ENCODE results near the gene ZNF569.
"Not testable (repeated sequence)": the region's sequence is repeated elsewhere in the genome, so short reads cannot be mapped to it uniquely, and the experiment has no call there.

The ZNF569 gene

DNA sequence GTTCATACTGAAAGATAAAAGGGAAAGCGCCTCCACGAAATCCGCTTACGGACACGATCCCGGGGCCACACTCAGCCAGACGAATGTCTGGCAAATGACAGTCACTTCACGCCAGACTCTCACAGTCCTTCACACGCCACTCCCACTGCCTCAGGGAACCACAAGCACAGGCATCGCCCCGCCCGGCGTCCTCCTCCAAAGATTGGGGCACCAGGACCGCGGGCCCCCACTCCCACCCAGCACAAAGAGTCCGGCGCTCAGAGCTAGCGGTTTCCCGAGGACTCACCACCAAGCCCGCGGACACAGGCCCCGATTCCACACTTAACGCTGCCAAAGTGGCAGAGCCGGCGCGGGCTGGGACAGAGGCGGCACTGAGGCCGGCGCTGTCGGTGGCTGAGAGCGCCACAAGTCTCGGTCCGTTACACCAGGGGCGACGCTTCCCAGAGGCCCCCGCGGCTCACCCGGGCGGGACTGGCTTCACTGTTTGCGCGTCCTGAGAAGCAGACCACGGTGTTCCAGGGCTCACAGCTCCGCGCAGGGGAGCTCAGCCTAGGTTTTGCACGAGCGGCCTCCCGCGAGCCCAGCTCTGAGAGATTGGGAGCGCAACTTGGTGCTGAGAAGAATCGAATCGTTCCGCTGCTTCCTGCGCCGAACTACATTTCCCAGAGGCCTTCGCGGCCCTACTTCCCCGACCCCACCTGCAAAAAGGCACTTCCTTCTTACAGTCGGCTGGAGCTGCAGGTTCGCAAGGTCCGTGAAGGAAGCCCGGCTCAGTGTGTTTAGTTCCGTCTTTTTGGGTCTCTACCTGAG is at the start of gene ZNF569:
Gene ZNF569 (minus strand): TSS at position 647 of the 810 bp plus-strand sequence. CDS start 22,523 bp downstream, outside the sequence.
- DNase-seq: peak; percentile 75 to 83

DNA sequence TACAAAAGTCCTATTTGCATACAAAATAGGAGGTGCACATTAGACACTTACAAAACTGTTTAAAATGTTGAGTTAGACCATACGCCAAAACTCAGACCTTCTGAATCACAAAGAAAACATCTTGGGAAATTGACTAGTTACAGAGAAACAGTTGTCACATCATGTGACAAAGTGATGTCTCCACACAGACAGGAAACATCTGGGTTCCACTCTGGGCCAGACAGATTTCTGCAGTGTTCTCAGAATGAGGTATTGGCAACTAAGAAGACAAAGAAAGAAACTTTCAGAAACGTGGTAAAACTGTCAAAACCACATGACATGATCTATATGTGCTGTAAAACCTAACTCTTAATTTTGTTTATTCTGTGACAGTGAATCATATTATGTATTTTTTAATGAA is 46.2 kb upstream of the ZNF569 start:
- no peak for DNase-seq

- DNase-seq: no peak
Measured at GRCh38 chr19:37511821-37512220, 44.6 kb upstream of the ZNF569 start.

GRCh38 chr19:37511186-37511585 is 43.9 kb upstream of the ZNF569 start:
- no peak for DNase-seq

GRCh38 chr19:37507167-37507464 is 39.9 kb upstream of the ZNF569 start:
- no peak for DNase-seq

DNA sequence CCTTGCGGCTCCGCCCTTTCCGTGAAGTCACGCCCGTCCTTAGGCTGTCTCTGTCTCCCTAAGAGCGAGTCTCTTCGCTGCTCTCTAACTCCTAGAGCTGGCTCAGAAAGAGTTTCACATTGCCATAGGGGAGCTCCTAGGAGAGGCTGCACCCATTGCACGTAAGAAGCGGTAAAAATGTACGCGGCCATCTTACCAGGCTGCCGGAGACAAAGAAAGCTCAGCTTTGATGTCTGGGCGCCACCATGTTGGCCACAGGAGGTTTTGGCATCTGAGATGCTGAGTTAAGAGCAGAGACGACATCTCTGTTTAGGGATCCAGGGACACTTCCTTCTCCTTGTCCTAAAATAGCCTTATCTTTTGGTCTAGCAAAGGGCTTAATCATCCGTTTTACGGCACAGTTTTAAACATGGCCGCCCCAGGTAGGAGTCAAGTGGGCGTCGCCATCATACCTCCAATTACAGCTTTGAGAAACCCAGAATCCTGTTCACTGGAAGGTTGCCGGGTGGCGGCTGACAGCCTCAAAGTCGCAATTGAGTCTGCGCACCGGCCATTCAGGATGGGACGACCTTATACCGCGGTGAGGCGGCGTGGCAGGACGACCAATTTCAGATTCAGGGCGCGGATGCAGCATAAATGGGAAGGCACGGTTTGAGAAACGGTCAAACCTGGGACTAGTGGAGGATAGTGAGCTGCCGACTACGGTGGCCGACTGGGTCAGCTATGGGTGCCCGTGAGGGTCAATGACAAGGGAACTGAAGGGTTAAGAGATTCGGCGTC is 39.3 kb upstream of the ZNF569 start, which contains the start of gene ZNF793:
Gene ZNF793 (plus strand): TSS at position 553 of the 780 bp plus-strand sequence. CDS start 16,501 bp downstream, outside the sequence.
- DNase-seq: no peak

DNA sequence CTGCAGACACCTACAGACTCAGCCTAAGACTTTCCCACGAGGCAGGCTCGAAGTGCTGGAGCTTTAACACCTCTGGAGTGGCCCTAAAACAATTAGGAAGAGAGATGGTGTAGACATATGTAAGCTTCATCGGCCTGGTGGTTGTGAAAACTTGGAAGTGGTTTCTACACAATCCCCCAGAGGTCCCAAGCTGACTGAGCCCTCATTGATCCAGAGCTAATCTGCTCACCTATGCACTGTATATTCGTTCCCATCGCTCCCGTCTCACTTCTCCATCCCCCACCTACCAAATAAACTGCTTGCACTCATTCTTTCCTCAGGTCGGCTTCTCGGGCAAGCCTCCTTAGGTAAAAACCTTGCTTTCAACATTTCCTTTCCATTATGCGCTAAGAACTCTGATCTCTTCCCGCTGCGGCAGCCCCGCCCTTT is 38.7 kb upstream of the ZNF569 start:
- peak in 1 of 2 donors; percentile 11 for DNase-seq

- DNase-seq: no peak
Measured at GRCh38 chr19:37492213-37492612, 25.0 kb upstream of the ZNF569 start.

DNA sequence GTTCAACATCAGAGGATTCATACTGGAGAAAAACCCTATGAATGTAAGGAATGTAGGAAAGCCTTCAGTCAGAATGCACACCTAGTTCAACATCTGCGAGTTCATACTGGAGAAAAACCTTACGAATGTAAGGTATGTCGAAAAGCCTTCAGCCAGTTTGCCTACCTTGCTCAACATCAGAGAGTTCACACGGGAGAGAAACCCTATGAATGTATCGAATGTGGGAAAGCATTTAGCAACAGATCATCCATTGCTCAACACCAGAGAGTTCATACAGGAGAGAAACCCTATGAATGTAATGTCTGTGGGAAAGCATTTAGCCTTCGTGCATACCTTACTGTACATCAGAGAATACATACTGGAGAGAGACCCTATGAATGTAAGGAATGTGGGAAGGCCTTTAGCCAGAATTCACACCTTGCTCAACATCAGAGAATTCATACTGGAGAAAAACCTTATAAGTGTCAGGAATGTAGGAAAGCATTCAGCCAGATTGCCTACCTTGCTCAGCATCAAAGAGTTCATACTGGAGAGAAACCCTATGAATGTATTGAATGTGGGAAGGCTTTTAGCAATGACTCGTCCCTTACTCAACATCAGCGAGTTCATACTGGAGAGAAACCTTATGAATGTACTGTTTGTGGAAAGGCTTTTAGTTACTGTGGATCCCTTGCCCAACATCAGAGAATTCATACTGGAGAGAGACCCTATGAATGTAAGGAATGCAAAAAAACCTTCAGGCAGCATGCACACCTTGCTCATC is 17.3 kb upstream of the ZNF569 start:
- no peak for DNase-seq

DNA sequence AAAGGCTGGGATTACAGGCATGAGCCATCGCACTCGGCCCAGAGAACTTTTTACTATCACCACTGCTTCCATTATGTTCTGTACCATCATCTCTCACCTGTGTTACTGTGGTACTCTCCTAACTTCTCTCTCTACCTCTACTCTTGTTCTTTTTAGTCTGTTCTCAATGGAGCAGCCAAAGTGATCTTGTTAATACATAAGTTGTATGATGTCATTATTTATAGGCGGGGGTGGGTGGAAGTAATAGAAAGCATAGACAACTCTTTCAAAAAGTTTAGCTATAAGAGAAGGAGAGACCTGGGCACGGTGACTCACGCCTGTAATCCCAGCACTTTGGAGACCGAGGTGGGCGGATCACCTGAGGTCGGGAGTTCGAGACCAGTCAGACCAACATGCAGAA is 4.9 kb upstream of the ZNF569 start:
- DNase-seq: no peak

DNA sequence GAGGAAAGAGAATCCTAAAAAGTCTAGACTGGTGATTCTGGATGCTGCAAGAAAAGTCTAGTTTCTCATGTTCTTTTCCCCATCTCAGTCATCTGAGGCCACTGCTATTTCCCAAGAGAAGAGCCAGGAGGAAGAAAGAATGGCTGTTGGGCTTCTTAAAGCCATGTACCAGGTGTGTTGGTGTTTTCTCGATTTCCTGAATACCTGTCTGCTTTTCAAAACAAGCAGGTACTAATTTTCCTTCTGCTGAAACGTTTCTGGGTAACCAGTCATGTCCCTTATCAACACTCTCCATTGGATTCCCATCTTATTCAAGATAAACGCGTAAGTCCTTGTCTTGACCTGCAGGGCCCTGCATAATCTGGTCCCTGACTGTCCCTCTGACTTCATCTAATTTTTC is 3.0 kb upstream of the ZNF569 start:
- DNase-seq: no peak

GRCh38 chr19:37468961-37469777 is 1.9 kb upstream of the ZNF569 start, which contains the start of gene ZNF570:
Gene ZNF570, plus strand, starts transcription at chr19:37469356. Its CDS starts 999 bp downstream, at chr19:37470355.
- DNase-seq: peak; percentile 80 to 81

- DNase-seq: no peak
Measured at GRCh38 chr19:37467608-37468090, 405 bp upstream of the ZNF569 start.

DNA sequence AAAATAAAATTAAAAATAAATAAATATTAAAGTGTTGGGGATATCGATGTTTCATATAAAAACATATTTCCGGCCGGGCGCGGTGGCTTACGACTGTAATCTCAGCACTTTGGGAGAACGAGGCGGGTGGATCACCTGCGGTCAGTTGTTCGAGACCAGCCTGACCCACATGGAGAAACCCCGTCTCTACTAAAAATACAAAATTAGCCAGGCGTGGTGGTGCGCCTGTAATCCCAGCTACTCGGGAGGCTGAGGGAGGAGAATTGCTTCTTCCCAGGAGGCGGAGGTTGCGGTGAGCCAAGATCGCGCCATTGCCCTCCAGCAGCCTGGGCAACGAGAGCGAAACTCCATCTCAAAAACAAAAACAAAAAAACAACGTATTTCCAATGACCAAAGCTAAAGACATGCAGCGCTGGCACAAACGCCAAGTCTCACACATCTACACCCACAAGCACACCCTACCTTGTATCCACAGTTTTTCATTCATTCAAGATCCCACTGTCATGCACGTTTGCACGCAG is 907 bp downstream of the ZNF569 start:
- no peak for DNase-seq

- no peak for DNase-seq
Measured at GRCh38 chr19:37452500-37453245, 14.6 kb downstream of the ZNF569 start.

- no peak for DNase-seq
Measured at GRCh38 chr19:37413313-37414084, 53.7 kb downstream of the ZNF569 start.

- DNase-seq: no peak
Measured at GRCh38 chr19:37412700-37413099, 54.5 kb downstream of the ZNF569 start.

- not testable (repeated sequence) for DNase-seq
Measured at GRCh38 chr19:37406140-37406846, 61.0 kb downstream of the ZNF569 start.

DNA sequence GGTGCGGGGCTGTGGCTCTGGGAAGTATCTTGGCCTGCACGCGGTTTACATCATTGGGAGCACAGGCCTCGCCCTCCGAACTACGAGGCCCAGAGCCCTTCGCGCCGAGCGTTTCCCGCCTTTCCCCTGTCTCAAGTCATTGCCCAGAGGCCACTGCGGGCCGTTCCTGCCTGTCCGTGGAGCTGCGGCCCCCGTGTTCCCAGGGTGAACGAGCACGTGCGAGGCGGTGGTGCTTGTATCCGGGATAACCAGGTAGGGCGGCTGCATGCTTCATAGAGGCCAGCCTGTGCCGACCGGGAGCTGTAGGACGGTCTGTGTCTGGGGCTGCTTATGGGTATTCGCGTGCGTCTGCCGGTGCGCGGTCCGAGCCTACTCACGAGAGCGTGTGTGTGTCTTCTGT is 63.8 kb downstream of the ZNF569 start:
- no peak for DNase-seq

DNA sequence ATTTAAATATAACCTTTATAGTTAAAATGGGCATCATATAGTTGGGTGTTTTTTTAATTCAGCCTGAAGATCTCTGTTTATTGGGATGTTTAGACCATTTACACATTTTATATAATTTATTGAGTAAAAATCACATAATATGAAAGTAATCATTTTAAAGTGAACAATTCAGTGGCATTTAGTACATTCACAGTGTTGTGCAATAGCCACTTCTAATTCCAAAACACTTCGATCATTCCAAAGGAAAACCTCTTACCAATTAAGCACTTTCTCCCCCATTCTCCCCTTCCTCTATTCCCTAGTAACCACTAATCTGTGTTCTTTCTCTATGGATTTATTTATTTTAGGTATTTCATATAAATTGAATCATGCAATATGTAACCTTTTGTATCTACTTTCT is 66.2 kb downstream of the ZNF569 start:
- no peak for DNase-seq

Data from inflammatory macrophage treated with lipopolysaccharide for 1 hour (primary cell).